ENCODE measurements around the gene PRLR.

Gene PRLR

DNA sequence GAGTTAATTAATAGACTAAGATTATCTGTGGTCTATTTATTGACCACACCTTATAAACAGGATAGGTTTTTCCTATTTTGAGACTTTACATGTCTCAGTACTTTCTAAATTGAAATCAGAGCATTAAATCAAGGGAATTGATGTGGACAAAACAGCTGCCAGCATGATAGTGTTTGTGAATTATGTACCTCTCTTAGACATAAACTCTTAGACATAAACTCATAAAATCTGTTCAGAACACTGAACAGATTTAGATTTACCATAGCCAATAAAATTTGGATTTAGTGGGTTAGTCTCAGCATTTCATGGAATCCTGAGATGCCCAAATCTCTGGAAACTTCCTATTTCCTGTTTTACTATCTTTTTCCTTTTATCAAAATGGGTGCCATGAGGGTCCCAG is 171.0 kb downstream of the PRLR start:
- no peak overlapping the region for H3K27ac ChIP-seq (ENCODE audit: insufficient read depth, low read length, poor library complexity, severe bottlenecking)
- no peaks in the 10 kb centered on the region for H3K4me1 ChIP-seq (ENCODE audit: control insufficient read depth, insufficient read depth, low read length, poor library complexity, severe bottlenecking)
- no peaks in the 10 kb centered on the region for H3K9me3 ChIP-seq (ENCODE audit: control insufficient read depth, low read length)
- DNase-seq = no peak
- no peak overlapping the region for H3K4me3 ChIP-seq (ENCODE audit: insufficient read depth, low read depth, low read length, poor library complexity, severe bottlenecking)
- H3K27me3 ChIP-seq (replicated peaks; ENCODE audit: control insufficient read depth, insufficient read depth, low read length, poor library complexity, severe bottlenecking) = no peaks in the 10 kb centered on the region
- H3K36me3 ChIP-seq (ENCODE audit: control insufficient read depth, insufficient read depth, low read length) = no peaks in the 10 kb centered on the region

DNA sequence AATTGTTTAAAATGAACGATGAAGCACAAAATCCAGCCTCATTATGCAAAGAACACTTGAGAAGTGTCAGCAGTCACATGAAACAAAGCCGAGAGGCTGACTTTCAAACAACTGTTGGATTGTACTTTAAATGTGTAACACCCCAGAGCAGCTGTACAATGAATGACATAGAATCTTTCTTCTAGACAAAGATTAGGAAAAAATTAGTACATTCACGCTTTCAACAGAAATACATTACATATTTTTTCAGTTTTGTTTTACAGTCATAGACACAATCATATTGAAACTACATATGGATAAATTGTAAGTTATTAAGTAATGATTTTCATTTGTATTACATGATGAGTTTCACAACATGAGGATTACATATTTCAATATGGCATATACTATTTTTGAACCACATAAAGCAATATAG is 171.9 kb downstream of the PRLR start:
- no peaks in the 10 kb centered on the region for H3K27me3 ChIP-seq (replicated peaks; ENCODE audit: control insufficient read depth, insufficient read depth, low read length, poor library complexity, severe bottlenecking)
- H3K4me1 ChIP-seq (ENCODE audit: control insufficient read depth, insufficient read depth, low read length, poor library complexity, severe bottlenecking) = no peaks in the 10 kb centered on the region
- no peaks in the 10 kb centered on the region for H3K9me3 ChIP-seq (ENCODE audit: control insufficient read depth, low read length)
- no peak overlapping the region for H3K27ac ChIP-seq (ENCODE audit: insufficient read depth, low read length, poor library complexity, severe bottlenecking)
- DNase-seq = no peak
- H3K36me3 ChIP-seq (ENCODE audit: control insufficient read depth, insufficient read depth, low read length) = no peaks in the 10 kb centered on the region
- H3K4me3 ChIP-seq (ENCODE audit: insufficient read depth, low read depth, low read length, poor library complexity, severe bottlenecking) = no peak overlapping the region

DNA sequence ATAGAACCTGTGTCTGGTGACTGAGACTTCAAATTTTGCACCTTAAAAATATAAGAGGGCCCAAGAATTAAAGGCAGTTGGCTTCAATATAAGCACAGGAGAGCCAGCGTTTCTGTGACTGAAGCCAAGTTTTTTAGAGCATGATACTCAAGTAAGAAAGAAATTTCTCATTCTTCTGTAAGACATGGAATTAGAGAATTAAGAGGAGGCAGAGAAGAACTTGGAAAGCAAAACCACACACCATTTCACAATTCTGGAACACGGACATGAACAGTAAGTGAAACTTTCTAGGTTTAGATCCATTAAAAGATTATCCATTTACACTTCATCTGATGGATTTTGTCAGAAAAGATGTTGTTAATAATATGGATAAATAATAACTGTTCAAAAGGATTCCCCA is 173.6 kb downstream of the PRLR start:
- Histone ChIP-seq H3K9me3 (ENCODE audit: control insufficient read depth, low read length) (no peaks in the 10 kb centered on the region), H3K4me1 (ENCODE audit: control insufficient read depth, insufficient read depth, low read length, poor library complexity, severe bottlenecking) (no peaks in the 10 kb centered on the region), H3K4me3 (ENCODE audit: insufficient read depth, low read depth, low read length, poor library complexity, severe bottlenecking) (no peak overlapping the region), H3K27ac (ENCODE audit: insufficient read depth, low read length, poor library complexity, severe bottlenecking) (no peak overlapping the region), H3K36me3 (ENCODE audit: control insufficient read depth, insufficient read depth, low read length) (no peaks in the 10 kb centered on the region), H3K27me3 (replicated peaks; ENCODE audit: control insufficient read depth, insufficient read depth, low read length, poor library complexity, severe bottlenecking) (no peaks in the 10 kb centered on the region)
- no peak for DNase-seq

DNA sequence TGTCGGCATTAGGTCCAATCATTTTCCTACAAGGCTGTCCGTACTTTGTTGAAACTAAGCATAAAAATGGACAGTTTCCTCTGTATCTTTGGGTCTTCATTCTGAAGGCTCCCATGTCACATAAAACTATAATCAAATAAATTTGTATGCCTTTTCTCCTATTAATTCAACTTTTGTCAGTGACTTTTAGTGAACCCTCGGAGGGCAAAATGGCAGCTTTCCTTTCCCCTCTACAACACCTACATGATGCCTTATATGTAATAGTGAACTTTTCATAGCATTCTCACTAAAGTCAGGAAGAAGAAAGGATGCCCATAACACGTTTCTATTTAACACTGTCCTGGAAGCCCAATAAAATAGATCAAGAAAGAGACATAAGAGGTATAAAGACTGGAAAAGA is 177.4 kb downstream of the PRLR start:
- no peaks in the 10 kb centered on the region for H3K4me1 ChIP-seq (ENCODE audit: control insufficient read depth, insufficient read depth, low read length, poor library complexity, severe bottlenecking)
- H3K36me3 ChIP-seq (ENCODE audit: control insufficient read depth, insufficient read depth, low read length) = no peaks in the 10 kb centered on the region
- DNase-seq = no peak
- no peak overlapping the region for H3K4me3 ChIP-seq (ENCODE audit: insufficient read depth, low read depth, low read length, poor library complexity, severe bottlenecking)
- H3K27ac ChIP-seq (ENCODE audit: insufficient read depth, low read length, poor library complexity, severe bottlenecking) = no peak overlapping the region
- H3K27me3 ChIP-seq (replicated peaks; ENCODE audit: control insufficient read depth, insufficient read depth, low read length, poor library complexity, severe bottlenecking) = peaks cover 6% of the 10 kb centered on the region
- no peaks in the 10 kb centered on the region for H3K9me3 ChIP-seq (ENCODE audit: control insufficient read depth, low read length)

DNA sequence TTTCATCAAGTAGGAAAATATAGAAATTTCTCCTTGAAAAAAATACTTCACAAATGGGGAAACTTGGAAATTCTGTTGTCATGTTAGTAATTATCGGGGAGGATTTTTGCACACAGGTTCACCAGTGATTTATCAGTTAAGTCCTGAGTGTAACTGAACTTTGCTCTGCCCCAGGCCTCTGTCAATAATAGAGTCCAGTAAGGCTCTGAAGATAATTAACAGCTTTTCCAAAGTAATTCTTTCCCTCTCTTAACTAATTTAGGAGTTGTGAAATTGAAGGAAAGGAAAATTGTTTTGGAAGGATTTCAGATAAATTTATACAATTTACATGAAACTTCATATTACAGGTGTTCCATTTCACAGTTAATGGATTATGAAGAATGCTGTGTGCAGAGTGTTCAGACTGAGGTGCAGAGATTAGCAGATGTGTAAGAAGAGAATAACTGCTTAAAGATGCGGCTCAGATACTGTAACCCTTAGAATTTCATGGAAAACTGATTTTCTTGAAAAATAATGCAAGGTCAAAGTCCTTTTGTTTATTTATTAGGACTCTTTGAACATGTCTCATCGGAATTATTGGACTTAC is 179.7 kb downstream of the PRLR start:
- DNase-seq = no peak
- Histone ChIP-seq H3K27me3 (replicated peaks; ENCODE audit: control insufficient read depth, insufficient read depth, low read length, poor library complexity, severe bottlenecking) (peaks cover 6% of the 10 kb centered on the region), H3K36me3 (ENCODE audit: control insufficient read depth, insufficient read depth, low read length) (no peaks in the 10 kb centered on the region), H3K4me1 (ENCODE audit: control insufficient read depth, insufficient read depth, low read length, poor library complexity, severe bottlenecking) (no peaks in the 10 kb centered on the region), H3K4me3 (ENCODE audit: insufficient read depth, low read depth, low read length, poor library complexity, severe bottlenecking) (no peak overlapping the region), H3K27ac (ENCODE audit: insufficient read depth, low read length, poor library complexity, severe bottlenecking) (no peak overlapping the region), H3K9me3 (ENCODE audit: control insufficient read depth, low read length) (no peaks in the 10 kb centered on the region)

DNA sequence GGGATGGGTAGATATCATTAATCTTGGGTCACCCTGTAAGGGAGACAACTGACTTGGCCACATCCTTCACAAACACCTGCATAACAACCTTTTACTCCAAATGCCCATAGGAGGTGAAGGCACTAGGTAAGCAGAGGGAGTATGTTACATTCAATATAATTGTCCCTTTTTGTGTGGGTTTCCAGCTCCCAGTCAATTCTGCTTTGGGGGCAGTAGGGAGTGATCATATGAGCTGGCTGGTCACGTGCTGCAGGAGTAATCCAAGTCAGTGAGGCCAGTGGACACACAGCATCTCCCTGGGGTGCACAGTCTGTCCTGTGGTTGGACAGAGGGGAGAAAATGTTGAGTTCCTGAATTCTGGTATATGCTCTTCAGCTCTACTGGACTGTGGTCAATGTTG is 181.4 kb downstream of the PRLR start:
- Histone ChIP-seq H3K27ac (ENCODE audit: insufficient read depth, low read length, poor library complexity, severe bottlenecking) (no peak overlapping the region), H3K27me3 (replicated peaks; ENCODE audit: control insufficient read depth, insufficient read depth, low read length, poor library complexity, severe bottlenecking) (peaks cover 6% of the 10 kb centered on the region), H3K9me3 (ENCODE audit: control insufficient read depth, low read length) (no peaks in the 10 kb centered on the region), H3K4me3 (ENCODE audit: insufficient read depth, low read depth, low read length, poor library complexity, severe bottlenecking) (no peak overlapping the region), H3K4me1 (ENCODE audit: control insufficient read depth, insufficient read depth, low read length, poor library complexity, severe bottlenecking) (no peaks in the 10 kb centered on the region), H3K36me3 (ENCODE audit: control insufficient read depth, insufficient read depth, low read length) (no peaks in the 10 kb centered on the region)
- DNase-seq = no peak

DNA sequence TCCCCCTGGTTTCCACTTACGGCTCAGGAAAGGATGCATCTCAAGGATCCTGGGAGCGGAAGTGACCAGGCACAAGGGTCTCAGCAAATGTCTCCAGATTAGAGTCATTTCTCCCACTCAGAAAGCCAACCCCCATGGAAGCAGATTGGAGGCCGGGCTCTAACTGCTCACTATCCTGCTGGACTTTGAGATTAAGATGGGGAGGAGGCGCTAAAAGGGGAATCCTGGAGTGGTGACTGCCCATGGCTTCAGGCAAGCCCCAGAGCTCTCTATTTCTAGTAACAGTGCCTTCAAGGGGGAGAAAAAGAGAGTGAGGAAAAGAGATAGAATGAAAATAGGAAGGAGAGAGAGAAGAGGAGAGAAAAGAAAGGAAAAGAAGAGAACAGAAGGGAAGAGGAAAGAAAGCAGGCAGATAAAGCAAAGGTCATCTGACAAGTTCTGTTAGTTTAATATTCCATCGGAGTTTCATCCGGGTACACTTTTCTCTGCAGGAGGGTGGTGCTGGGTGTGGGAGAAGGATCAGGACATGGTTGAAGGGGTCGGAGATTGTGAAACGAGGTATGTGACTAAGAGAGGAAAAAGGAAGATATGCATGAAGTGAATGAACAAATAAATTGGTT is 182.4 kb downstream of the PRLR start, which contains the start of gene AGXT2:
AGXT2 (minus strand) TSS at position 165 of the 620 bp plus-strand sequence; CDS start at position 108, 57 bp downstream.
- no peak within 1 kb of the TSS for H3K27ac ChIP-seq (ENCODE audit: insufficient read depth, low read length, poor library complexity, severe bottlenecking)
- no peak within 1 kb of the TSS for H3K4me3 ChIP-seq (ENCODE audit: insufficient read depth, low read depth, low read length, poor library complexity, severe bottlenecking)
- DNase-seq = no peak
- H3K27me3 ChIP-seq (replicated peaks; ENCODE audit: control insufficient read depth, insufficient read depth, low read length, poor library complexity, severe bottlenecking) = peaks cover 6% of the 10 kb centered on the region
- H3K4me1 ChIP-seq (ENCODE audit: control insufficient read depth, insufficient read depth, low read length, poor library complexity, severe bottlenecking) = no peaks in the 10 kb centered on the region
- no peaks in the 10 kb centered on the region for H3K9me3 ChIP-seq (ENCODE audit: control insufficient read depth, low read length)
- H3K36me3 ChIP-seq (ENCODE audit: control insufficient read depth, insufficient read depth, low read length) = no peaks in the 10 kb centered on the region

DNA sequence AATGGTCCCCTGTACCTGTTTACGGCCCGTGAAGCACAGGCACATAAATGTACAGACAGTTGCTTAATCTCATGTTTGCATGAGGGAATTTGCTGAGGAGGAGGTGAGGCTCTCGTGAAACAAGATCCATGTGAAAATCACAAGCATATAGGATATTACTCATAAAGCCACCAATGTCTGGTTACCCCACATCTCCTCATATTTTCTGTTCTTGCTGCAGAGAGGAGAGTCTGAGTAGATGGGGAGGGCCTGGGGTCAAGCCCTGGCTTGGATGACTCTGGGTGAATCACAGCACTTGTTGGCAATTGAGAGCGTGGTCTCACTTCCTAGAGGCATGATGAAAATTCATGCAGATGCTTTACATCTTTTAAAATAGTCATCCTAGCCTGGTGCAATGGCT is 183.5 kb downstream of the PRLR start:
- Histone ChIP-seq H3K4me1 (ENCODE audit: control insufficient read depth, insufficient read depth, low read length, poor library complexity, severe bottlenecking) (no peaks in the 10 kb centered on the region), H3K27ac (ENCODE audit: insufficient read depth, low read length, poor library complexity, severe bottlenecking) (no peak overlapping the region), H3K4me3 (ENCODE audit: insufficient read depth, low read depth, low read length, poor library complexity, severe bottlenecking) (no peak overlapping the region), H3K36me3 (ENCODE audit: control insufficient read depth, insufficient read depth, low read length) (no peaks in the 10 kb centered on the region), H3K27me3 (replicated peaks; ENCODE audit: control insufficient read depth, insufficient read depth, low read length, poor library complexity, severe bottlenecking) (peaks cover 6% of the 10 kb centered on the region), H3K9me3 (ENCODE audit: control insufficient read depth, low read length) (no peaks in the 10 kb centered on the region)
- DNase-seq = no peak

DNA sequence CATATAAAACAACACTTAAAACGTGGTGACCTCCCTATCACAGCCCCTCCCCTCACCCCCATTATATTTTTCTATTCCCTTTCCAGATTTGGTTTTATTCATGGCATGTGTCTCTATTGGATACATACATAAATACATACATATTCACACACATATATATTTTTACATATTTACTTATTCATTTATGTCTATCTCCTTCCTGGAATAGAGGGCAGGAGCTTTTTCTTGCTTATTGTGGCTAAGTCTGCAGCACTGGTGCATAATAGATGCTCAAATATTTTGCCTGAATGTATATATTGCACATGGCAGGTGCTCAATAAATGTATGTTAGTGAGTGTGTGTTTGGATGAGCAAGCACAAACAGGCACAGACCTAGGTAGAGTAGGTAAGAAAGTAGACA is 185.0 kb downstream of the PRLR start:
- DNase-seq = no peak
- H3K27me3 ChIP-seq (replicated peaks; ENCODE audit: control insufficient read depth, insufficient read depth, low read length, poor library complexity, severe bottlenecking) = peaks cover 2% of the 10 kb centered on the region
- no peaks in the 10 kb centered on the region for H3K4me1 ChIP-seq (ENCODE audit: control insufficient read depth, insufficient read depth, low read length, poor library complexity, severe bottlenecking)
- no peak overlapping the region for H3K4me3 ChIP-seq (ENCODE audit: insufficient read depth, low read depth, low read length, poor library complexity, severe bottlenecking)
- H3K36me3 ChIP-seq (ENCODE audit: control insufficient read depth, insufficient read depth, low read length) = no peaks in the 10 kb centered on the region
- no peaks in the 10 kb centered on the region for H3K9me3 ChIP-seq (ENCODE audit: control insufficient read depth, low read length)
- no peak overlapping the region for H3K27ac ChIP-seq (ENCODE audit: insufficient read depth, low read length, poor library complexity, severe bottlenecking)

DNA sequence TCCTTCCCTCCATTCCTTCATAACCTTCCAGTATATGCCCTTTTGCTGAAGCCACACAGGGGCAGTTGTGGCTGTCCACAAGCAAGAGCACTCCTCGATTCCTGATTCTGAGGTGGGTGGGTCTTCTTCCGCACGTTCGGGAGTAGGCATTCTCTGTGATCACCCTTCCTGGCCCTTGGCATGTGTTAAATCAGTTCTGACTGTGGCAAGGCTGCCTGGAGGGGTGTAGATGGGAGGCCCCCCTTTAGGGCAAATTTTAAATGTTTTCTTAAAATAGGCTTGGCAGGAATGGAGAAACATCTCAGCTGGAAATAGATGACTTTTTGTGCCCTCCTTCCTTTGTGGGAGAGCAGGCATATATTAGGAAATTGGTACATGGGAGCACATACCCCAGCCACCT is 185.6 kb downstream of the PRLR start:
- Histone ChIP-seq H3K4me3 (ENCODE audit: insufficient read depth, low read depth, low read length, poor library complexity, severe bottlenecking) (no peak overlapping the region), H3K9me3 (ENCODE audit: control insufficient read depth, low read length) (no peaks in the 10 kb centered on the region), H3K4me1 (ENCODE audit: control insufficient read depth, insufficient read depth, low read length, poor library complexity, severe bottlenecking) (no peaks in the 10 kb centered on the region), H3K27me3 (replicated peaks; ENCODE audit: control insufficient read depth, insufficient read depth, low read length, poor library complexity, severe bottlenecking) (no peaks in the 10 kb centered on the region), H3K27ac (ENCODE audit: insufficient read depth, low read length, poor library complexity, severe bottlenecking) (no peak overlapping the region), H3K36me3 (ENCODE audit: control insufficient read depth, insufficient read depth, low read length) (no peaks in the 10 kb centered on the region)
- no peak for DNase-seq

Data from effector memory CD4-positive, alpha-beta T cell (primary cell).